Naive B cell (primary cell): Measurements from ENCODE around the gene BCAR3. TPM values are rescaled to one million over a fixed set of nuclear protein-coding genes. Genes with fewer than 3 reads are reported as not detected.
A peak's percentile ranks its signal among the peaks of the same experiment; 100 is the strongest.
"Not testable (repeated sequence)": the region's sequence is repeated elsewhere in the genome, so short reads cannot be mapped to it uniquely, and the experiment has no call there.

Source experiments
- ATAC-seq, 2 donors: fragments of 150-1000 bp; cut with Tn5 transposase; 2 replicates each; pipeline ENCODE4 v1.10.0; 2021; ENCODE audit warnings: low read depth in 2 of 2, mild to moderate bottlenecking in 2 of 2, moderate library complexity in 2 of 2
- DNase-seq: peaks from one replicate; pipeline ENCODE4 v3.0.0; 2022
- H3K27ac Mint-ChIP-seq, 6 donors: one replicate each; pipeline ENCODE4 v1.8.0; 2020 to 2022; ENCODE audit warnings: mild to moderate bottlenecking in 6 of 6, mixed read lengths in 6 of 6, moderate library complexity in 5 of 6, inconsistent platforms in 2 of 6
- H3K27me3 Mint-ChIP-seq, 3 donors: one replicate each; pipeline ENCODE4 v1.8.0; 2021 to 2022; ENCODE audit warnings: mixed read lengths in 3 of 3, mild to moderate bottlenecking in 1 of 3
- H3K36me3 Mint-ChIP-seq, 2 donors: one replicate each; pipeline ENCODE4 v1.8.0; 2020 to 2022; ENCODE audit warnings: mixed read lengths in 2 of 2, inconsistent platforms in 1 of 2, mild to moderate bottlenecking in 1 of 2
- H3K4me1 Mint-ChIP-seq, 3 donors: one replicate each; pipeline ENCODE4 v1.8.0; 2020 to 2022; ENCODE audit warnings: mixed read lengths in 3 of 3, inconsistent platforms in 1 of 3, mild to moderate bottlenecking in 1 of 3, moderate library complexity in 1 of 3
- H3K4me3 Mint-ChIP-seq, 8 donors: one replicate each; pipeline ENCODE4 v1.8.0; 2020 to 2022; ENCODE audit warnings: mild to moderate bottlenecking in 8 of 8, mixed read lengths in 8 of 8, moderate library complexity in 8 of 8, inconsistent platforms in 2 of 8
- H3K9me3 Mint-ChIP-seq, 7 donors: one replicate each; pipeline ENCODE4 v1.8.0; 2020 to 2022; ENCODE audit warnings: mixed read lengths in 7 of 7, mild to moderate bottlenecking in 5 of 7, inconsistent platforms in 2 of 7, moderate library complexity in 1 of 7
- polyA plus RNA-seq, 6 donors: library from polyadenylated mRNA; unstranded; fragments of 300-500 nt; fragmentation: Illumina TruSeq; gene quantifications; one replicate each; pipeline ENCODE4 v1.2.3, GENCODE V29; 2021; ENCODE audit warnings: low read depth in 6 of 6

Gene BCAR3
- polyA plus RNA-seq, 6 donors from 2014 or later, result 0.73 to 3.2 (median 1.7) TPM; not detected in 1

DNA sequence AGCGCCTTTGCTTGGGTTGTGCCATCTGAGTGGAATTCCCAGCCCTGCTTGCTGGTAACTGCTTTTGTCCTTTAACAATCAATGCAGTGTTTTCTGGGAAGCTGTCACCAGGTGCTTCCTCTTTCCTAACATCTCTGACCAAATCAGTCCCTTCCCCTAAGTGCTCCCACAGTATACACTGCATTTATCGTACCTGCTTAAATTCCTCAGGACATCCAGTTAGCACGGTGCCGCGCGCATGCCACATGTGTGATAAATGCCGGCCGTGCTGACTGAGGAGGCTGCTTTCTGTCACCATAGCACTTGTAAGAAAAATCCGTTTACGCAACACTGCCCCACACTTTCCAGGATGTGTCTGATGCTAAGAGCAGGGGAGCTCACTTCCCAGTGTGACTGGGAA lies 115.4 kb downstream of the BCAR3 start:
- Mint-ChIP-seq H3K36me3 (peaks cover 15 to 42% of the 10 kb centered on the region in 2 donors), H3K27ac (peak overlapping the region in 1 of 6 donors; percentile 80), H3K4me1 (no peaks in the 10 kb centered on the region), H3K27me3 (no peaks in the 10 kb centered on the region), H3K9me3 (no peaks in the 10 kb centered on the region), H3K4me3 (no peak overlapping the region)
- DNase-seq (no peak), ATAC-seq (no peak)

DNA sequence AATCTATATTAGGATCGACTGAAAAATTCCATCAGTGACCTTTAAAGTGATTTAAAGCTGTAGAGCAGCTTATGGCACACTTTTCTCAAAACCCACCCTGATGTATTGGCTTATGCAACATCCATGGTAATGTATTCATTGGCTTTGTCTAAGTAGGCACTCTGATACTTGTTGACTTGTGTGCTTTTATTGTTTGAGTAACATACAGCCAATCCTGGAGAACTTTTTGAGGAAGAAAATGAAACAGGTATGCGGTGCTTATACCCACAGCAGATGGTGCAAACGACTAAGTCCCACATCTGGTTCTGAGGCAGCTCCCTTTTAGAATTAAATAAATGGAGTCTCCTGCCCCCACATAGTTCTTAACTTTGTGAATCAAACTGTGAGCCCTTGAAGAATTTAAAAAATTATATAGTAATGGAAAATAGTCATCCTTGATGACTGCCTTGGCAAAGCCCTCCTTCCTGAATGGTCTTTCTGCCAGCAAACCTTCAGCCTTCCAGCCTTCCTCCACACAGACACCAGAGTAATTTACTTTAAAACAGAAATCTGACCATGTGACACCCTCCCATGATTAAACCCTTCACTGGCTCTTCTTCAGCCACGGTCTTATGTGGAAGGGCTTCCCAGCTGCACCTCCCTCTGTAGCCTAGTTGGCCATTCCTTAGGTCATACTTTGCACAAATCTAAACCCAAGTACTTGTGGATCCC lies 116.0 kb downstream of the BCAR3 start:
- ATAC-seq (no peak), DNase-seq (no peak)
- Mint-ChIP-seq H3K36me3 (peaks cover 15 to 44% of the 10 kb centered on the region in 2 donors), H3K4me3 (no peak overlapping the region), H3K27ac (peak overlapping the region in 1 of 6 donors; percentile 80), H3K27me3 (no peaks in the 10 kb centered on the region), H3K4me1 (no peaks in the 10 kb centered on the region), H3K9me3 (no peaks in the 10 kb centered on the region)

DNA sequence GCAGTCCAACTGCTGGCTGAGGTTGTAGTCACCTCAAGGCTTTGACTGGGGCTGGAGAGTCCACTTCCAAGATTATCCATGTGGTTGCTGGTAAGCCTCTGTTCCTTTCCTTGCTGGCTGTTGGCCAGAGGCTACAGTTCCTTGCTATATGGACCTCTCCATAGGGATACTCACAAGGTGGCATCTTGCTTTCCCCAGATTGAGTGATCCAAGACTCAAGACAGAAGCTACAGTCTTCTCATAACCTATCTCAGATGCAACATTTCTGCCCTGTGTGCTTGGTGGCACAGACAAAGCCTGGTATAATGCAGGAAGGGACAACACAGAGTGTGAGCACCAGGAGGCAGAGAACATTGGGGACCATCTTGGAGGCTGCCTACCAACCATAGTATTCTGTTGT lies 121.9 kb downstream of the BCAR3 start:
- H3K4me3 Mint-ChIP-seq, result peak overlapping the region in 5 of 8 donors; percentile 1 to 66 (median 44)
- H3K4me1 Mint-ChIP-seq, result peaks cover 21 to 29% (median 22%) of the 10 kb centered on the region in 3 donors
- H3K9me3 Mint-ChIP-seq, result no peaks in the 10 kb centered on the region
- H3K36me3 Mint-ChIP-seq, result peaks cover 0 to 17% of the 10 kb centered on the region in 2 donors
- peak overlapping the region in 2 of 6 donors; percentile 34 to 76 for H3K27ac Mint-ChIP-seq
- no peaks in the 10 kb centered on the region for H3K27me3 Mint-ChIP-seq
- no peak for DNase-seq
- no peak for ATAC-seq

DNA sequence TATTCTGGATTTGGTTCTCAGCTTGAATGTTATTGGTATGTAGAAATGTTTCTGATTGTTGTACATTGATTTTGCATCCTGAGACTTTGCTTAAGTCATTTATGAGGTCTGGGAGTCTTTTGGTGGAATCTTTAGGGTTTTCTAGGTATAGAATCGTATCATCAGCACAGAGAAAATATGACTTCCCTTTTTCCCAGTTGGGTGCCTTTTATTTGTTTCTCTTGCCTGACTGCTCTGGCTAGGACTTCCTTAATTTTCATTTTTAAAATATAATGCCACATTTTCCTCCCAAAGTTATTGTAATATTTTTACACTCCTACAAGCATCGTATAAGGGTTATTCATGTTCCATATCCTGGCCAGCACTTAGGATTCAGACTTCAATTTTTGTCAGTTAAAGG lies 122.6 kb downstream of the BCAR3 start:
- Mint-ChIP-seq H3K4me1 (peaks cover 21 to 29% (median 22%) of the 10 kb centered on the region in 3 donors), H3K36me3 (peaks cover 0 to 14% of the 10 kb centered on the region in 2 donors), H3K27me3 (no peaks in the 10 kb centered on the region), H3K4me3 (peak overlapping the region in 7 of 8 donors; percentile 44 to 71 (median 64)), H3K9me3 (no peaks in the 10 kb centered on the region), H3K27ac (peak overlapping the region in 3 of 6 donors; percentile 5 to 76 (median 34))
- ATAC-seq (peak; percentile 48 to 74), DNase-seq (peak; percentile 14)

DNA sequence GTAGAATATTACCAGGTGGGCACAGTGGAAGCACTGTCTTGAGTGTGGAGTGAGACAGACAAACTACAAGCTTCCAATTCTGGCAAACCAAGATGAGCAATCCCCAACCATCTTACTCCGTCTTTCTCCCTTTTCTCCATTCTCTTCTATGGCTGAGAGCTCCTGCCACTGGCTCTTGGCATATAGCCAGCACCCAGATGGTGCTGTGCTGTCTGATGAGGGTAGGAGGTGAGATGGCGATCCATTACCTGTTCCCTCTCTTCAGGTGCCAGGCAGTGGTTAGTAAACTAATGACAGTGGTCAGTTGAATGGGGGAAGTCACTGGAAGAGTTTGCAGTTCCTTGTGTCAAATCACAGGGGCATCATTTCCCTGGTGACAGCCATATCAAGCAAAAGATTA lies 125.3 kb downstream of the BCAR3 start:
- no peak overlapping the region for H3K4me3 Mint-ChIP-seq
- ATAC-seq (no peak), DNase-seq (no peak)
- H3K36me3 Mint-ChIP-seq, result peaks cover 0 to 16% of the 10 kb centered on the region in 2 donors
- no peaks in the 10 kb centered on the region for H3K9me3 Mint-ChIP-seq
- no peaks in the 10 kb centered on the region for H3K27me3 Mint-ChIP-seq
- no peak overlapping the region for H3K27ac Mint-ChIP-seq
- H3K4me1 Mint-ChIP-seq, result peaks cover 21 to 29% (median 22%) of the 10 kb centered on the region in 3 donors

DNA sequence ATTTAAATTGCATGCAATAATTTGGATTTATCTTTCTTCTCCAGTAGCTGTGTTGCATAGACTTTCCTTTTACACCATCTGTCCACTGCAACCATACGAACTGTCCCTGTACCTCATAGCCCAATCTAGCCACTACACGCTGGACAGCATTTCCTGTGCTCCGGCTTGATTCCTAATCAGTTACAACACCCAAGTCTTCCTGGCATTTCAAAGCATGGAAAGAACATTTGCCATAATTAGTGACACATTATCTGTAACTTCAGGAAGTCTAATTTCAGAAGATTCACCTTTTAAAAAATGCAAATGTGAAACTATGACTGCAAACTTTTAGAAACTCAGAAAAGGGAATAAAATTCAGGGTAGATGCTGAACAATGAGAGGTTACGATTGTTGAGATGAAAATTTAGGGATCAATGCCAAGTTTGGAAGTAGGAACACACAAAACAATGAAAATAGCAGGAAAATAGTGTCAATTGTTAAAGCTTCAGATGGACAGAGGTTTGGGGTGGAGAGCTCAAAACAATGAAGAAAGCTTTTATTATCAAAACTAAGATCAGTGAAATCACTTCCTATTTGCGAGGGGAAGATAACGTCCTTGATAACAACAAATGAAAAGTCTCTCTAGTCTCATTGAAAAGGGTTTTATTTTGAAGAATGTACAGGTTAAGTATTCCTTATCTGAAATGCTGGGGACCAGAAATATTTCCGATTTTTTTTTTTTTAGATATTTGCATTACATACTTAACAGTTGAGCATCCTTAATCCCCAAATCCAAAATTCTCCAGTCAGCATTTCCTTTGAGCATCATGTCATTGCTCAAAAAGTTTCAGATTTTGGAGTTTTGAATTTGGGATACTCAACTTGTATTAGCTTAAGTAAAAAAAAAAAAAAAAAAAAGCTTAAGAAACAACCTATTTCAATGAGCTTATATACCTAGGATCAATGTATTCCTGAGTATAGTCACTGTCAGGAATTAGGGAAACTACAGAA lies 126.5 kb downstream of the BCAR3 start:
- no peaks in the 10 kb centered on the region for H3K9me3 Mint-ChIP-seq
- H3K27ac Mint-ChIP-seq, result no peak overlapping the region
- H3K4me1 Mint-ChIP-seq, result peaks cover 21 to 29% (median 22%) of the 10 kb centered on the region in 3 donors
- H3K36me3 Mint-ChIP-seq, result peaks cover 8 to 9% of the 10 kb centered on the region in 2 donors
- no peaks in the 10 kb centered on the region for H3K27me3 Mint-ChIP-seq
- DNase-seq (no peak), ATAC-seq (no peak)
- H3K4me3 Mint-ChIP-seq, result no peak overlapping the region

DNA sequence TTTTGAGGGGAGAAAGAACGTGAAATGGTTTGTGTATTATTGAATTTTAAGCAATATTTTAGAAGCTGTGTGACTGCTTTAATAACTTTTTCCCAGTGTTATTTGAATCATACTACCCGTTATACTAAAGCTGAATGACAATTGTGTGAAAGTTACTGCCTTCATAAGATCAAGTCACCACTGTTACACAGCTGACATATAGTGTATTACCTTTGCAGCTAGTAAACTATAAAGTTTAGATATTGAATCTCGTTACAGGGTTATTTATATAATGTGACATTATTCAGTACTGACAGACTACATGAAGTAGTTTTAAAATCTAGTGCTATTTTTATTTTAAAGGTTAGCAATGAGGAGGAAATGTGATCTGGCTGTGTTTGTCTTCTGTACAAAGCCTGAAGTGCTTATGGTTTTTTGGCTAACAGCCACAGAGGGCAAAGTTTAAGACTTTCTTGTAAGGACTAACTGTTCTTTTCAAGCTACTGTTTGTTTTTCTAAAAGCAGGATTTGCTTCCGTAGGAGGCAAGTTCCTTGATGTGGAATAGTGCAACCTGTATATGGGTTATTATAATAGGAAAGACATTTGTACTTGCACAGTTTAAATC lies 127.6 kb downstream of the BCAR3 start:
- H3K4me1 Mint-ChIP-seq, result peaks cover 12 to 19% (median 14%) of the 10 kb centered on the region in 3 donors

DNA sequence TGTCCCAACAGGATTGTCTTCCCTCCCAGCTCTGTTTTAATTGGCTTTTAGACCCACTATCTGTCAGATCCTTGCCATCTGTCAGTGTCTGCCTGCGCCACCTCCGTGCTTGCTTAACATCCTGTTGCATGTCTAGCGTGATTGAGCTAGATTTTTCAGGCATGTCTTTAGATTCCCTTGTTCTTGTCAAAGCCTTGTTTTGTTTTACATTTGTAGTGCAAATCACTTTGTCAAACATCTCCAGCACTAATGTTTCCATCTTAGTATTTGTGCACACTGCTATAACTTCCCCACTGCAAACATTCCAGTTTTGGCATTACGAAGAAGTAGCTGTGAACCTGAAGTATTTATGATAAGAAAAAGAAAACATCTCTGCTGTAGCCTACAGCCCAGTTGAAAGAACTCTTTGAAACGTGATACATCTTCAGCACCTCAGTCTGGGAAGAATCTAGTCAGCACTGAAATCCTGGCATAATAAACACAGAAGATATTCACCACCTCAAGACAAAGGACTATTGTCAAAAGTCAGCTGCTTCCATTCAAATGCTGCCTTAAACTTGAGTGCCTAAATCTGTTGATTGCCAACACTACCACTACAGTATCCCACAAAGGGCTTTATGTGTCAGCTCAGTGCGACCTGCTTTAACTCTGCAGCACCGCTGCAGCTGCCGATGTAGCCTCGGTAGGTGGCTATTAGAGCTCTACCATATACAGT lies 128.7 kb downstream of the BCAR3 start:
- no peak overlapping the region for H3K4me3 Mint-ChIP-seq
- DNase-seq (no peak), ATAC-seq (no peak)
- no peak overlapping the region for H3K27ac Mint-ChIP-seq
- H3K27me3 Mint-ChIP-seq, result no peaks in the 10 kb centered on the region
- H3K4me1 Mint-ChIP-seq, result peaks cover 3 to 8% (median 7%) of the 10 kb centered on the region in 3 donors
- H3K36me3 Mint-ChIP-seq, result peaks cover 8 to 9% of the 10 kb centered on the region in 2 donors
- H3K9me3 Mint-ChIP-seq, result no peaks in the 10 kb centered on the region

More for the DNA sequence above, 127.6 kb downstream of the BCAR3 start:
- not testable (repeated sequence) for DNase-seq, H3K27ac Mint-ChIP-seq, ATAC-seq, H3K27me3 Mint-ChIP-seq, H3K36me3 Mint-ChIP-seq, H3K4me3 Mint-ChIP-seq, H3K9me3 Mint-ChIP-seq

DNA sequence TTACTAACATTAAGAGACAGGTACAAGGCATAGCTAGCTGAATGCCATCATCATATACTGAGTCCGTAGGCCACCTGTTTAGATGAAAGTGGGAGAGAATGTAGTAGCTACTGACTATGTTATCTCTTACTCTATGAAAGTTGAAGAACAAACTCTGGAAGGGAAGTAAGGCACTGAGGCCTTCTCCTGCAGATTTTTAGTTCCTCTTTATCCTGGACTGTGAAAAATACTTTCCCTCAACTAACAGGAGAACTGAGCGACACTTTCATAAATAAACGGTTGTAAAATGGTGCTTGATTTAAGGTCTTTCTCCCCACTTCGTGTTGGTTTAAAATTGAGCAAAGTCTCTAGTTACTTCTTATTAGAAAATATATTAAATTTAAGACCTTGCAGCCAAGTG lies 131.8 kb downstream of the BCAR3 start:
- H3K4me1 Mint-ChIP-seq, result no peaks in the 10 kb centered on the region
- H3K27ac Mint-ChIP-seq, result no peak overlapping the region
- no peaks in the 10 kb centered on the region for H3K9me3 Mint-ChIP-seq
- H3K4me3 Mint-ChIP-seq, result no peak overlapping the region
- DNase-seq, result no peak
- peaks cover 8 to 9% of the 10 kb centered on the region in 2 donors for H3K36me3 Mint-ChIP-seq
- no peaks in the 10 kb centered on the region for H3K27me3 Mint-ChIP-seq
- ATAC-seq, result no peak

DNA sequence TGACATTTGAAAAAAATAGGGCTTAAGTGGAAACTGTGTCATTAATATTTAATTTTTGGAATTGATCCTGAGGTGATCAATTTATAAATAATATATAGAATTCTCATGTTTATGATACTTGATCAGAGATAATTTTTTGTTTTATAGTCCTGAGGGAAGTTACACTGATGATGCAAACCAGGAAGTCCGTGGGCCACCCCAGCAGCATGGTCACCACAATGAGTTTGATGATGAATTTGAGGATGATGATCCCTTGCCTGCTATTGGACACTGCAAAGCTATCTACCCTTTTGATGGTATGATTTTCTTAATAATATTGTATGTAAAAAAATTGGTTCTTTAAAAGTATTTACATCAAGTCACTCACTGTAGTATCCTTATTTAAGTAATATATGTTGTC lies 132.5 kb downstream of the BCAR3 start:
- Mint-ChIP-seq H3K9me3 (no peaks in the 10 kb centered on the region), H3K27ac (no peak overlapping the region), H3K4me1 (no peaks in the 10 kb centered on the region), H3K4me3 (no peak overlapping the region), H3K27me3 (no peaks in the 10 kb centered on the region), H3K36me3 (peaks cover 8 to 9% of the 10 kb centered on the region in 2 donors)
- no peak for ATAC-seq
- DNase-seq, result no peak

DNA sequence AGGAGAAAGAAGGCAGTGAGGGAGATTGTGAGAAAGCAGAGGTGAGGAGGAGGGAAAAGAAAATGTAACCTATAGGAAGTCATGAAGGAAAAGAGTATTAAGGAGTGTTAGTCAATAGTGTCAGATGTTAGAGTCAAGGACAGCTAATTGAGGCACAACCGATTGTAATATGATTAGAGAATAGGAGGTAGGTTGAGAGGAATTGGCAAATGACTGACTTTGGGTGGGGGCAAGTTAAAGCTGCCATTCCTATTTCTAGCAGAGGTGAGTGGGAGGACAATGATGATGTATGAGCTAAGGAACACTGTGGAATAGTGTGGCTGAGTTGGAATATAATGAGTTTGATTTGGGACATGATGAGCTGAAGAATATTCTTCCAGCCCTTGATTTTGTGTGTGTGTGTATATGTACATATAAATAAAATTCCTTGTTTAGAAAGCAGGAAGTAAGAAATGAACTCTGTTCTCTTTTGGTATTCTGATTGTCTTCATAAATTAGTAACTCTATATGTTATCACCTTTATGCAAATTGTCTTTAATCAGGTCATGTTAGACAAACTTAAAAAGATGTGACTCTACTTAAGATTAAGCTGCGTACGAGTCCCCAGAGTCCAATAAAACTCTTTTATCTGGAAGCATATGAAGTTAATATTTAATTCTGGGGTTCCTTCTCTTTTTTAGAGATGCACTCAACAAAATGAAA lies 135.3 kb downstream of the BCAR3 start:
- Mint-ChIP-seq H3K4me1 (no peaks in the 10 kb centered on the region), H3K9me3 (no peaks in the 10 kb centered on the region), H3K4me3 (no peak overlapping the region), H3K36me3 (peaks cover 0 to 8% of the 10 kb centered on the region in 2 donors), H3K27me3 (no peaks in the 10 kb centered on the region), H3K27ac (no peak overlapping the region)
- ATAC-seq (no peak), DNase-seq (no peak)

DNA sequence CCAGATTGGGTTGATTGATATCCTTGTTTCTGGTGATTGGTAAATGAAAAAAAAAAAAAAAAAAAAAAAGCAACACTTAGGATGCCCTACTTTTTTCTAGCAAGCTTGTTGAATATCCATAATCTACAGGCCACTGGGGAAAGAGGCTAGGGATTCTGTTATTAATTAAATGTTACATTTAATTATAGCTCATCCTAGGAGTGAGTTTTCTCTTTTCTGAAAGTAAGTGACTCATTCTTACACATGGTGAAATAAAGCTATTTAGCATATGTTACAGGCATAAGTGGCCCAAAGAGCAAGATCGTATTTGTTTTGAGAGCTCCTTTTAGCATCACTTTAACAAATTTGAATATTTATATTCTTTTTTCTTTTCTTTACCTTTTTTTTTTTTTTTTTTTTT lies 139.2 kb downstream of the BCAR3 start:
- no peaks in the 10 kb centered on the region for H3K36me3 Mint-ChIP-seq
- H3K9me3 Mint-ChIP-seq, result no peaks in the 10 kb centered on the region
- no peaks in the 10 kb centered on the region for H3K27me3 Mint-ChIP-seq
- no peaks in the 10 kb centered on the region for H3K4me1 Mint-ChIP-seq
- DNase-seq (no peak), ATAC-seq (no peak)
- H3K4me3 Mint-ChIP-seq, result no peak overlapping the region
- no peak overlapping the region for H3K27ac Mint-ChIP-seq
